ENCODE results near the gene B4GALT2.
A peak's percentile ranks its signal among the peaks of the same experiment; 100 is the strongest.

Gene B4GALT2

GRCh38 chr1:43962324-43962723, 16.7 kb upstream of the B4GALT2 start:
- no peak overlapping the region for H3K9ac ChIP-seq (ENCODE audit: low read length)
- DNase-seq (ENCODE audit: low read depth), result no peak
- peaks cover 81% of the 10 kb centered on the region for H3K36me3 ChIP-seq (ENCODE audit: control insufficient read depth, insufficient read depth, low read length, severe bottlenecking)
- no peaks in the 10 kb centered on the region for H3K4me1 ChIP-seq (ENCODE audit: control insufficient read depth, insufficient read depth, low read length)
- H3K4me3 ChIP-seq (ENCODE audit: low read length), result no peak overlapping the region
- no peaks in the 10 kb centered on the region for H3K9me3 ChIP-seq (ENCODE audit: control insufficient read depth, low read length)
- H3K27me3 ChIP-seq (replicated peaks; ENCODE audit: control insufficient read depth, insufficient read depth, low read length), result no peaks in the 10 kb centered on the region

DNA sequence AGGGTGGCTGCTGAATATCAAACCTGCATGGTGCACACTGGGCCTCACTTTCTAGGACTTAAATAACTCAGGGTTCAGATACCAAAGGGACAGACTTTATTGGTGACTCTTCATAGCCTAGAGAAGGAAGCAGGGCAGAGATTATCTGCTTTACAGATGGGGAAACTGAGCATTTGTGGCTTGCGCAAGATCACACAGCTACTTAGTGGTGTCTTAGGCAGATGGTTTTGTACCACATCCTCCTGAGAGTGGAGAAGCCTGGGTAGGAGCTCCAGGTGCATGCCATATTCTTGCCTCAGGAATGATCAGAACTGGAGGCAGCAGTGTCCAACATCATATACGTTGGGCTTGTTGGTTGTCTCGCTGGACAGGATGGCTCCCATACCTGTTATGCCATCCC, 16.0 kb upstream of the B4GALT2 start:
- DNase-seq (ENCODE audit: low read depth), result no peak
- no peaks in the 10 kb centered on the region for H3K27me3 ChIP-seq (replicated peaks; ENCODE audit: control insufficient read depth, insufficient read depth, low read length)
- H3K36me3 ChIP-seq (ENCODE audit: control insufficient read depth, insufficient read depth, low read length, severe bottlenecking), result peaks cover 80% of the 10 kb centered on the region
- H3K9ac ChIP-seq (ENCODE audit: low read length), result no peak overlapping the region
- no peak overlapping the region for H3K4me3 ChIP-seq (ENCODE audit: low read length)
- H3K9me3 ChIP-seq (ENCODE audit: control insufficient read depth, low read length), result no peaks in the 10 kb centered on the region
- no peaks in the 10 kb centered on the region for H3K4me1 ChIP-seq (ENCODE audit: control insufficient read depth, insufficient read depth, low read length)

DNA sequence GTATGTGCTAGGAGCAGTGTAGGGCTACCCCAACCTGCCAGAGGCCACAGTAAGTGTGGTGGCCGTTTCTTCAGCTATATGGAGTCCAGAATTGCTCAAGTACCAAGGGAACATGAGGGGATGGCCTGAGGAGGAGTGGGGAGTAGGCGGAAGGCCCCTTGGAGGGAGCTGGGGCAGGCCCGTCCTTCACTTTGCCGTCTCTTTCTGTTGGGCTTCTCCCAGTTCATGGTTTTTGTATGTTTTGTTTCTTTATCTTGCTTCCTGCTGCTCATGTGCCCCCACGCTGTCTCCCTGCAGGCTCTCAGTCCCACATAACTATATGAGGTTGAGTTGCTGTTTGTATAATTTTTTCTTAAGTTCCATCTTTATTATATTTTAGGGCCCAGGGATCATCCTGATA, 15.1 kb upstream of the B4GALT2 start:
- no peaks in the 10 kb centered on the region for H3K27me3 ChIP-seq (replicated peaks; ENCODE audit: control insufficient read depth, insufficient read depth, low read length)
- no peak for DNase-seq (ENCODE audit: low read depth)
- H3K4me1 ChIP-seq (ENCODE audit: control insufficient read depth, insufficient read depth, low read length), result no peaks in the 10 kb centered on the region
- no peaks in the 10 kb centered on the region for H3K9me3 ChIP-seq (ENCODE audit: control insufficient read depth, low read length)
- no peak overlapping the region for H3K4me3 ChIP-seq (ENCODE audit: low read length)
- no peak overlapping the region for H3K9ac ChIP-seq (ENCODE audit: low read length)
- peaks cover 71% of the 10 kb centered on the region for H3K36me3 ChIP-seq (ENCODE audit: control insufficient read depth, insufficient read depth, low read length, severe bottlenecking)

DNA sequence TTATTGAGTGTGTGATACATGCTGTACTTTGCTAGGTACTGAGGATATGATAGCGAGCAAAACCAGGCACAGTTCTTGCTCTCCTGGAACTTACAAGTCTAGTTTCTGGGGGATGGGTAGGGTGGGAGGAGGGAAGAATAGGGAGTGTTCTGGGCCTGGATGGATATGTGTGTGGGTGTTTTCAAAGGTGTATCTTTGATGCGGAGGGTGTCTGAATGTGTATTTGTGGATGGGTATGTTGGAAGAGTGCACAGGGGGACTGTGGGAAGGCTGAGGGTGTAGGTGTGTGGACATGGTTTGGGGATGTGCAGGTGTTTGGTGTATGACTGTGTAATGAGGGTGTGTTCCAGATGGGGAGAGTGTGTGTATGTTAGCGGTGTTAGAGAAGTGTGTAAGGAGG, 13.7 kb upstream of the B4GALT2 start:
- H3K4me1 ChIP-seq (ENCODE audit: control insufficient read depth, insufficient read depth, low read length), result peaks cover 2% of the 10 kb centered on the region
- no peaks in the 10 kb centered on the region for H3K9me3 ChIP-seq (ENCODE audit: control insufficient read depth, low read length)
- no peak overlapping the region for H3K4me3 ChIP-seq (ENCODE audit: low read length)
- no peaks in the 10 kb centered on the region for H3K27me3 ChIP-seq (replicated peaks; ENCODE audit: control insufficient read depth, insufficient read depth, low read length)
- H3K36me3 ChIP-seq (ENCODE audit: control insufficient read depth, insufficient read depth, low read length, severe bottlenecking), result peaks cover 57% of the 10 kb centered on the region
- H3K9ac ChIP-seq (ENCODE audit: low read length), result no peak overlapping the region
- DNase-seq (ENCODE audit: low read depth), result no peak

GRCh38 chr1:43968348-43968948, 10.6 kb upstream of the B4GALT2 start:
- no peaks in the 10 kb centered on the region for H3K9me3 ChIP-seq (ENCODE audit: control insufficient read depth, low read length)
- H3K4me3 ChIP-seq (ENCODE audit: low read length), result no peak overlapping the region
- H3K4me1 ChIP-seq (ENCODE audit: control insufficient read depth, insufficient read depth, low read length), result peaks cover 9% of the 10 kb centered on the region
- no peak overlapping the region for H3K9ac ChIP-seq (ENCODE audit: low read length)
- peak; percentile 46 for DNase-seq (ENCODE audit: low read depth)
- no peaks in the 10 kb centered on the region for H3K27me3 ChIP-seq (replicated peaks; ENCODE audit: control insufficient read depth, insufficient read depth, low read length)
- H3K36me3 ChIP-seq (ENCODE audit: control insufficient read depth, insufficient read depth, low read length, severe bottlenecking), result peaks cover 37% of the 10 kb centered on the region

GRCh38 chr1:43969416-43969745, 9.6 kb upstream of the B4GALT2 start:
- H3K9ac ChIP-seq (ENCODE audit: low read length), result no peak overlapping the region
- H3K27me3 ChIP-seq (replicated peaks; ENCODE audit: control insufficient read depth, insufficient read depth, low read length), result no peaks in the 10 kb centered on the region
- peaks cover 30% of the 10 kb centered on the region for H3K36me3 ChIP-seq (ENCODE audit: control insufficient read depth, insufficient read depth, low read length, severe bottlenecking)
- peaks cover 14% of the 10 kb centered on the region for H3K4me1 ChIP-seq (ENCODE audit: control insufficient read depth, insufficient read depth, low read length)
- no peak for DNase-seq (ENCODE audit: low read depth)
- H3K4me3 ChIP-seq (ENCODE audit: low read length), result peak overlapping the region; percentile 99
- no peaks in the 10 kb centered on the region for H3K9me3 ChIP-seq (ENCODE audit: control insufficient read depth, low read length)

GRCh38 chr1:43969746-43970466, 9.1 kb upstream of the B4GALT2 start, which contains the start of gene DPH2:
Gene DPH2, plus strand, starts transcription at chr1:43970010. Its CDS starts 166 bp downstream, at chr1:43970176.
- peaks cover 14% of the 10 kb centered on the region for H3K4me1 ChIP-seq (ENCODE audit: control insufficient read depth, insufficient read depth, low read length)
- no peaks in the 10 kb centered on the region for H3K27me3 ChIP-seq (replicated peaks; ENCODE audit: control insufficient read depth, insufficient read depth, low read length)
- H3K9ac ChIP-seq (ENCODE audit: low read length), result peak within 1 kb of the TSS; percentile 94
- peaks cover 25% of the 10 kb centered on the region for H3K36me3 ChIP-seq (ENCODE audit: control insufficient read depth, insufficient read depth, low read length, severe bottlenecking)
- no peaks in the 10 kb centered on the region for H3K9me3 ChIP-seq (ENCODE audit: control insufficient read depth, low read length)
- H3K4me3 ChIP-seq (ENCODE audit: low read length), result peak within 1 kb of the TSS; percentile 99
- DNase-seq (ENCODE audit: low read depth), result peak; percentile 99

DNA sequence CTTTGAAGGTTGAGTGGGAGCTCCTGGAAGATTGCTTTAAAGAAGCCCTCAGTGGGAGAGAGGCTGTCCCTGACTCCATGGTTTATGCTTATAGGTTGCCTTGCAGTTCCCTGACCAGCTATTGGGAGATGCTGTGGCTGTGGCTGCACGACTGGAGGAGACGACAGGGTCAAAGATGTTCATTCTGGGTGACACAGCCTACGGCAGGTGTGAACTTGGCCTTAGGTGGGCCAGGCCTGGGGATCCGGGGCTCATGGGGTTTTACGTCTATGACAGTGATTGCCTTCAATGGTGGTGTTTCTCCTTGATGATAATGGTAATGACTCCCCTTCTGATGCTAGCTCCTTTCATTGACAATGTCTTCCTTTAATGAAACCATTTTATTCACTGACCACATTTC, 8.5 kb upstream of the B4GALT2 start:
- peak overlapping the region; percentile 94 for H3K9ac ChIP-seq (ENCODE audit: low read length)
- H3K36me3 ChIP-seq (ENCODE audit: control insufficient read depth, insufficient read depth, low read length, severe bottlenecking), result peaks cover 22% of the 10 kb centered on the region
- H3K27me3 ChIP-seq (replicated peaks; ENCODE audit: control insufficient read depth, insufficient read depth, low read length), result no peaks in the 10 kb centered on the region
- H3K4me1 ChIP-seq (ENCODE audit: control insufficient read depth, insufficient read depth, low read length), result peaks cover 15% of the 10 kb centered on the region
- H3K4me3 ChIP-seq (ENCODE audit: low read length), result peak overlapping the region; percentile 99
- no peaks in the 10 kb centered on the region for H3K9me3 ChIP-seq (ENCODE audit: control insufficient read depth, low read length)
- DNase-seq (ENCODE audit: low read depth), result no peak

- H3K27me3 ChIP-seq (replicated peaks; ENCODE audit: control insufficient read depth, insufficient read depth, low read length), result no peaks in the 10 kb centered on the region
- peak overlapping the region; percentile 94 for H3K9ac ChIP-seq (ENCODE audit: low read length)
- DNase-seq (ENCODE audit: low read depth), result no peak
- peaks cover 19% of the 10 kb centered on the region for H3K4me1 ChIP-seq (ENCODE audit: control insufficient read depth, insufficient read depth, low read length)
- peaks cover 22% of the 10 kb centered on the region for H3K36me3 ChIP-seq (ENCODE audit: control insufficient read depth, insufficient read depth, low read length, severe bottlenecking)
- peak overlapping the region; percentile 99 for H3K4me3 ChIP-seq (ENCODE audit: low read length)
- no peaks in the 10 kb centered on the region for H3K9me3 ChIP-seq (ENCODE audit: control insufficient read depth, low read length)
Observed at GRCh38 chr1:43970911-43971310, 8.1 kb upstream of the B4GALT2 start.

- no peak for DNase-seq (ENCODE audit: low read depth)
- Histone ChIP-seq H3K9ac (ENCODE audit: low read length) (no peak overlapping the region), H3K4me1 (ENCODE audit: control insufficient read depth, insufficient read depth, low read length) (peaks cover 25% of the 10 kb centered on the region), H3K27me3 (replicated peaks; ENCODE audit: control insufficient read depth, insufficient read depth, low read length) (no peaks in the 10 kb centered on the region), H3K4me3 (ENCODE audit: low read length) (peak overlapping the region; percentile 99), H3K36me3 (ENCODE audit: control insufficient read depth, insufficient read depth, low read length, severe bottlenecking) (peaks cover 25% of the 10 kb centered on the region), H3K9me3 (ENCODE audit: control insufficient read depth, low read length) (no peaks in the 10 kb centered on the region)
Observed at GRCh38 chr1:43971336-43971980, 7.6 kb upstream of the B4GALT2 start.

GRCh38 chr1:43973981-43974442, 5.0 kb upstream of the B4GALT2 start:
- Histone ChIP-seq H3K36me3 (ENCODE audit: control insufficient read depth, insufficient read depth, low read length, severe bottlenecking) (peaks cover 28% of the 10 kb centered on the region), H3K9me3 (ENCODE audit: control insufficient read depth, low read length) (no peaks in the 10 kb centered on the region), H3K4me3 (ENCODE audit: low read length) (peak overlapping the region; percentile 91), H3K9ac (ENCODE audit: low read length) (peak overlapping the region; percentile 94), H3K4me1 (ENCODE audit: control insufficient read depth, insufficient read depth, low read length) (peaks cover 36% of the 10 kb centered on the region), H3K27me3 (replicated peaks; ENCODE audit: control insufficient read depth, insufficient read depth, low read length) (no peaks in the 10 kb centered on the region)
- DNase-seq (ENCODE audit: low read depth), result no peak
